H1 (cell line): Measurements from ENCODE around the gene ZNF652. TPM values are rescaled to one million over a fixed set of nuclear protein-coding genes. Genes with fewer than 3 reads are reported as not detected.

Experiments used
- CTCF ChIA-PET: fragments of 300-600 bp; sonication (Branson Sonifier 250); formaldehyde crosslinking; loops from one replicate; lab custom pipeline; 2021; ENCODE audit not compliant: partially characterized antibody; lab: Charles Lee
- POLR2A ChIA-PET: fragments of 300-600 bp; sonication (Branson Sonifier 250); formaldehyde crosslinking; loops from one replicate; lab custom pipeline; 2021; ENCODE audit warnings: inconsistent platforms; ENCODE audit not compliant: partially characterized antibody; lab: Charles Lee
- DNase-seq, 2 experiments: peaks; one replicate each; pipeline versions ENCODE4 v3.0.0 to v3.0.0-alpha.2; 2010 to 2022; ENCODE audit warnings: low spot score in 2 of 2, low read depth in 1 of 2, mixed read lengths in 1 of 2
- FAIRE-seq: peaks from 2 replicates; lab custom pipeline; 2011; peaks lifted over from hg19 to GRCh38; lab: Jason Lieb, UNC
- H2AFZ ChIP-seq: 2 replicates; pipeline ENCODE4 v1.8.1; 2012; ENCODE audit warnings: low read length, inconsistent platforms
- H2AK5ac ChIP-seq: 2 replicates; pipeline ENCODE4 v1.6.1; 2013; ENCODE audit warnings: low read depth, low read length
- H2BK120ac ChIP-seq: replicated peaks from 2 replicates; pipeline ENCODE3; 2013; ENCODE audit warnings: low read depth, low read length, inconsistent platforms
- H2BK12ac ChIP-seq: 2 replicates; pipeline ENCODE4 v1.6.1; 2013; ENCODE audit warnings: low read depth, low read length
- H2BK15ac ChIP-seq: 2 replicates; pipeline ENCODE4 v1.6.1; 2013; ENCODE audit warnings: low read length
- H2BK20ac ChIP-seq: 2 replicates; pipeline ENCODE4 v1.6.1; 2013; ENCODE audit warnings: low read length
- H2BK5ac ChIP-seq: 2 replicates; pipeline ENCODE4 v1.6.1; 2013; ENCODE audit warnings: low read depth, low read length
- H3K14ac ChIP-seq: 2 replicates; pipeline ENCODE4 v1.6.1; 2013; ENCODE audit warnings: inconsistent platforms; ENCODE audit not compliant: insufficient read length
- H3K18ac ChIP-seq: 2 replicates; pipeline ENCODE4 v1.6.1; 2013; ENCODE audit warnings: low read length; ENCODE audit errors: extremely low read depth
- H3K23ac ChIP-seq: 2 replicates; pipeline ENCODE4 v1.6.1; 2013; ENCODE audit warnings: inconsistent platforms; ENCODE audit not compliant: insufficient read length
- H3K23me2 ChIP-seq: 2 replicates; pipeline ENCODE4 v1.6.1; 2013; ENCODE audit warnings: low read depth, low read length
- H3K27ac ChIP-seq: 2 replicates; pipeline ENCODE4 v1.6.1; 2011; ENCODE audit warnings: low read depth, low read length, inconsistent platforms
- H3K27me3 ChIP-seq, 4 experiments: replicated peaks in 1 of 4; 1 replicate in 1 of 4; 2 replicates in 3 of 4; pipeline versions ENCODE4 v1.6.1 to v1.8.1; 2011 to 2013; ENCODE audit warnings: low read length in 3 of 4, mild to moderate bottlenecking in 3 of 4, inconsistent platforms in 2 of 4, mixed read lengths in 2 of 4, moderate library complexity in 1 of 4; ENCODE audit not compliant: control insufficient read depth in 3 of 4, insufficient read depth in 3 of 4; ENCODE audit errors: extremely low read depth in 1 of 4
- H3K36me3 ChIP-seq, 4 experiments: 2 replicates each; pipeline versions ENCODE4 v1.6.1 to v1.8.1; 2011 to 2013; ENCODE audit warnings: mild to moderate bottlenecking in 4 of 4, low read length in 3 of 4, moderate library complexity in 2 of 4, control low read depth in 1 of 4, inconsistent platforms in 1 of 4; ENCODE audit not compliant: insufficient read depth in 4 of 4, control insufficient read depth in 2 of 4
- H3K4ac ChIP-seq: replicated peaks from 2 replicates; pipeline ENCODE3; 2013; ENCODE audit warnings: low read length, low read depth, mixed read lengths, inconsistent platforms; ENCODE audit not compliant: insufficient read length
- H3K4me1 ChIP-seq, 4 experiments: replicated peaks in 1 of 4; 1 replicate in 1 of 4; 2 replicates in 3 of 4; pipeline versions ENCODE4 v1.6.1 to v1.8.1; 2011 to 2013; ENCODE audit warnings: low read length in 3 of 4, inconsistent platforms in 2 of 4, mixed read lengths in 1 of 4; ENCODE audit not compliant: insufficient read depth in 4 of 4, control insufficient read depth in 3 of 4
- H3K4me2 ChIP-seq, 2 experiments: 2 replicates each; pipeline versions ENCODE4 v1.6.1 to v1.8.1; 2011 to 2013; ENCODE audit warnings: low read depth in 2 of 2, low read length in 2 of 2, control low read depth in 1 of 2, inconsistent platforms in 1 of 2, mild to moderate bottlenecking in 1 of 2; ENCODE audit not compliant: insufficient read depth in 1 of 2
- H3K4me3 ChIP-seq, 4 experiments: fragments of 200-600, 300-600 bp in 1 of 4; sonication (generic), shearing (Covaris generic), sonication (Bioruptor Twin) in 1 of 4; 2 replicates each; pipeline versions ENCODE4 v1.5.1 to v1.8.1; 2011 to 2016; ENCODE audit warnings: low read length in 4 of 4, low read depth in 3 of 4, control low read depth in 2 of 4, inconsistent platforms in 2 of 4, mild to moderate bottlenecking in 2 of 4, mixed read lengths in 1 of 4, moderate library complexity in 1 of 4; ENCODE audit not compliant: insufficient read depth in 2 of 4; ENCODE audit errors: extremely low read depth in 1 of 4
- H3K56ac ChIP-seq: replicated peaks from 2 replicates; pipeline ENCODE3; 2013; ENCODE audit warnings: low read depth, mild to moderate bottlenecking, mixed read lengths, low read length, inconsistent platforms; ENCODE audit not compliant: insufficient read length
- H3K79me1 ChIP-seq: 2 replicates; pipeline ENCODE4 v1.6.1; 2013; ENCODE audit warnings: low read depth, low read length, control low read depth
- H3K79me2 ChIP-seq, 2 experiments: 2 replicates each; pipeline versions ENCODE4 v1.6.1 to v1.8.1; 2012 to 2013; ENCODE audit warnings: low read length in 2 of 2, mild to moderate bottlenecking in 2 of 2, inconsistent platforms in 1 of 2; ENCODE audit not compliant: insufficient read depth in 2 of 2, control insufficient read depth in 1 of 2
- H3K9ac ChIP-seq, 4 experiments: replicated peaks in 1 of 4; 1 replicate in 1 of 4; 2 replicates in 3 of 4; pipeline versions ENCODE4 v1.6.1 to v1.8.1; 2011 to 2013; ENCODE audit warnings: low read depth in 3 of 4, low read length in 3 of 4, control low read depth in 2 of 4, mild to moderate bottlenecking in 2 of 4, moderate library complexity in 2 of 4, inconsistent platforms in 1 of 4; ENCODE audit errors: extremely low read depth in 1 of 4
- H3K9me3 ChIP-seq, 2 experiments: 2 replicates each; pipeline versions ENCODE4 v1.6.1 to v1.8.1; 2012 to 2013; ENCODE audit warnings: mild to moderate bottlenecking in 2 of 2, moderate library complexity in 2 of 2, control low read depth in 1 of 2, inconsistent platforms in 1 of 2, low read depth in 1 of 2, low read length in 1 of 2, mixed read lengths in 1 of 2; ENCODE audit not compliant: insufficient read depth in 2 of 2
- H4K20me1 ChIP-seq, 2 experiments: replicated peaks in 1 of 2; 2 replicates each; pipeline versions ENCODE3 to v1.8.1; 2011 to 2013; ENCODE audit warnings: inconsistent platforms in 2 of 2, low read length in 2 of 2, mild to moderate bottlenecking in 1 of 2; ENCODE audit not compliant: insufficient read depth in 2 of 2, control insufficient read depth in 1 of 2
- H4K5ac ChIP-seq: 2 replicates; pipeline ENCODE4 v1.6.1; 2013; ENCODE audit warnings: low read length, low read depth, mixed read lengths, inconsistent platforms; ENCODE audit not compliant: insufficient read length
- H4K8ac ChIP-seq: 2 replicates; pipeline ENCODE4 v1.8.0; 2013; ENCODE audit warnings: mild to moderate bottlenecking, moderate library complexity, low read length, inconsistent platforms; ENCODE audit not compliant: insufficient read depth; ENCODE audit errors: extremely low read depth
- H4K91ac ChIP-seq: replicated peaks from 2 replicates; pipeline ENCODE3; 2013; ENCODE audit warnings: low read length, mixed read lengths, inconsistent platforms; ENCODE audit not compliant: insufficient read length
- ASH2L ChIP-seq: fragments of 200-600, 300-600 bp; sonication (generic); IDR thresholded peaks from one replicate; pipeline ENCODE4 v1.7.1; 2017; ENCODE audit warnings: low read length
- CHD2 ChIP-seq: IDR thresholded peaks from 2 replicates; pipeline ENCODE4 v1.6.1; 2012; ENCODE audit warnings: low read length, improper control_type of control experiment
- EGR1 ChIP-seq: IDR thresholded peaks from 2 replicates; pipeline ENCODE4 v1.6.1; 2011; ENCODE audit warnings: low read depth, low read length, borderline replicate concordance
- EZH2 ChIP-seq: fragments of 200-600 bp; sonication (generic); IDR thresholded peaks from 2 replicates; pipeline ENCODE4 v1.7.1; 2012; ENCODE audit warnings: low read depth, mild to moderate bottlenecking, moderate library complexity, low read length, inconsistent platforms; ENCODE audit not compliant: severe bottlenecking
- FOSL1 ChIP-seq: IDR thresholded peaks from 2 replicates; pipeline ENCODE4 v1.6.1; 2011; ENCODE audit warnings: mild to moderate bottlenecking, low read depth, low read length, moderate library complexity; ENCODE audit not compliant: insufficient read depth
- MAFK ChIP-seq: IDR thresholded peaks from 2 replicates; pipeline ENCODE4 v1.6.1; 2012; ENCODE audit warnings: low read depth, mild to moderate bottlenecking, improper control_type of control experiment, low read length
- NANOG ChIP-seq: IDR thresholded peaks from 2 replicates; pipeline ENCODE4 v1.6.1; 2011; ENCODE audit warnings: low read length, low read depth, mild to moderate bottlenecking, inconsistent platforms; ENCODE audit not compliant: insufficient read depth, poor library complexity, severe bottlenecking
- POLR2A ChIP-seq, 2 experiments: IDR thresholded peaks; 1 replicate in 1 of 2; 2 replicates in 1 of 2; pipeline ENCODE4 v1.6.1; 2011; ENCODE audit warnings: low read depth in 2 of 2, low read length in 2 of 2, mild to moderate bottlenecking in 2 of 2; ENCODE audit errors: control extremely low read depth in 1 of 2
- RFX5 ChIP-seq: IDR thresholded peaks from 2 replicates; pipeline ENCODE4 v1.6.1; 2011; ENCODE audit warnings: low read depth, low read length, improper control_type of control experiment, borderline replicate concordance
- SIN3A ChIP-seq, 2 experiments: IDR thresholded peaks in 1 of 2; conservative IDR thresholded peaks in 1 of 2; 2 replicates each; pipeline ENCODE4 v1.6.1; 2011 to 2012; ENCODE audit warnings: low read length in 2 of 2, improper control_type of control experiment in 1 of 2, low read depth in 1 of 2, mild to moderate bottlenecking in 1 of 2
- SP1 ChIP-seq: IDR thresholded peaks from 2 replicates; pipeline ENCODE4 v1.6.1; 2011; ENCODE audit warnings: low read depth, low read length
- SP2 ChIP-seq: IDR thresholded peaks from 2 replicates; pipeline ENCODE4 v1.6.1; 2012; ENCODE audit warnings: mild to moderate bottlenecking, low read length, inconsistent platforms
- SP4 ChIP-seq: IDR thresholded peaks from 2 replicates; pipeline ENCODE4 v1.6.1; 2012; ENCODE audit warnings: low read length, inconsistent platforms
- TEAD4 ChIP-seq: IDR thresholded peaks from 2 replicates; pipeline ENCODE4 v1.6.1; 2012; ENCODE audit warnings: low read depth, low read length, inconsistent platforms, mixed read lengths
- YY1 ChIP-seq: IDR thresholded peaks from 2 replicates; pipeline ENCODE4 v1.6.1; 2011; ENCODE audit warnings: low read depth, mild to moderate bottlenecking, low read length
- ZNF274 ChIP-seq: IDR thresholded peaks from 2 replicates; pipeline ENCODE4 v1.7.0; 2012; ENCODE audit warnings: low read length, borderline replicate concordance; ENCODE audit errors: extremely low read depth
- WGBS, 2 experiments: shearing (Covaris generic) in 1 of 2; methylation state at CpG; one replicate each; pipeline versions ENCODE4 v1.1.6 to v1.1.7; 2013 to 2015; ENCODE audit warnings: low lambda C conversion rate in 2 of 2, mixed read lengths in 2 of 2, inconsistent platforms in 1 of 2, low coverage in 1 of 2, missing lambda C conversion rate in 1 of 2; ENCODE audit not compliant: insufficient replicate concordance in 2 of 2, insufficient coverage in 1 of 2, insufficient read length in 1 of 2; ENCODE audit errors: extremely low coverage in 1 of 2, missing lambda C conversion rate in 1 of 2; 5-methylcytosine and 5-hydroxymethylcytosine counted together
- polyA plus RNA-seq, 7 experiments: library from polyadenylated mRNA; depleted of rRNA in 3 of 7; stranded (reverse) in 5 of 7; unstranded in 2 of 7; fragments of >200 nt in 5 of 7; fragments of 200-250 nt in 2 of 7; gene quantifications; 1 replicate in 5 of 7; 2 replicates in 1 of 7; 4 replicates in 1 of 7; pipeline versions ENCODE4 v1.2.1 to v1.2.3, GENCODE V29; 2011 to 2013; ENCODE audit warnings: missing spikeins in 2 of 7, mixed read lengths in 2 of 7
- total RNA-seq: library from RNA; stranded (reverse); fragmentation: NEBNext Ultra II Directional; extraction: Animal tissue kit (Norgen Biotek cat#: 25700); gene quantifications from 2 replicates; pipeline ENCODE4 v1.2.1, GENCODE V29; 2021

Gene ZNF652
- total and polyA plus RNA-seq, 2 of the 8 experiments (the other 6 are each of a cell fraction or from before 2014, with no cell fraction given), result 13.5 to 39.6 TPM

- Histone ChIP-seq H2BK12ac (no peak overlapping the region), H4K8ac (no peak overlapping the region), H3K9me3 (no peaks in the 10 kb centered on the region), H3K27me3 (no peaks in the 10 kb centered on the region), H3K23me2 (no peaks in the 10 kb centered on the region; the same call in 1 of the 2 replicates), H3K4me3 (no peak overlapping the region), H4K91ac (no peak overlapping the region), H3K4me1 (peaks cover 12 to 25% (median 20%) of the 10 kb centered on the region in 4 experiments; a peak in 6 of 7 replicates), H3K27ac (no peak overlapping the region), H4K20me1 (no peaks in the 10 kb centered on the region), H2AK5ac (no peak overlapping the region), H3K56ac (no peak overlapping the region), H3K79me2 (no peaks in the 10 kb centered on the region), H3K9ac (no peak overlapping the region), H2AFZ (no peak overlapping the region), H3K18ac (no peak overlapping the region), H2BK5ac (no peak overlapping the region), H2BK120ac (no peak overlapping the region), H2BK20ac (no peak overlapping the region), H3K14ac (no peak overlapping the region), H3K79me1 (no peaks in the 10 kb centered on the region), H3K4ac (no peak overlapping the region), H2BK15ac (no peak overlapping the region), H4K5ac (no peak overlapping the region), H3K36me3 (no peaks in the 10 kb centered on the region), H3K4me2 (no peak overlapping the region), H3K23ac (no peak overlapping the region)
- CTCF ChIA-PET, result interaction anchor here (1.0 to 1.2 kb wide), 3 partner anchors 12 to 58 kb away, joined by 3 read pairs; no protein-coding TSS in a partner anchor
- no peak for FAIRE-seq
- no peak for DNase-seq
- POLR2A ChIA-PET, result interaction anchor here (1.2 kb wide), 1 partner anchor 12 kb away, joined by 3 read pairs; no protein-coding TSS in a partner anchor
- WGBS, 2 experiments, result 98% methylated on average over 6 of the region's 6 CpGs; no CpG with 5 or more reads in 1 of the 2 experiments
- no peak for TF ChIP-seq SP2
- TF ChIP-seq MAFK, result no peak
- no peak for TF ChIP-seq ZNF274
- no peak for TF ChIP-seq CHD2
- TF ChIP-seq FOSL1, result no peak
- TF ChIP-seq EZH2, result no peak
- no peak for TF ChIP-seq EGR1
- no peak for TF ChIP-seq YY1
- TF ChIP-seq TEAD4, result no peak
- no peak for TF ChIP-seq SIN3A (conservative IDR thresholded peaks at IDR 0.05 in 1 of 2, IDR thresholded peaks at IDR 0.05 in 1 of 2; ENCODE audit: low read depth in 1 of 2, low read length in 2 of 2)
- no peak for TF ChIP-seq RFX5
- no peak for TF ChIP-seq NANOG
- TF ChIP-seq ASH2L, result no peak
- no peak for TF ChIP-seq POLR2A (IDR thresholded peaks at IDR 0.05; ENCODE audit: control extremely low read depth in 1 of 2, low read depth in 2 of 2, low read length in 2 of 2)
- no peak for TF ChIP-seq SP1
- TF ChIP-seq SP4, result no peak
Observed at GRCh38 chr17:49373115-49373514, 11.1 kb upstream of the ZNF652 start.
